ENCODE results near the gene UFL1. TPM values are rescaled to one million over a fixed set of nuclear protein-coding genes. Genes with fewer than 3 reads are reported as not detected.

The UFL1 gene
- total RNA-seq, 4 donors from 2014 or later, result 22.6 to 31.6 (median 27.0) TPM

- no peak for TF ChIP-seq CTCF (IDR thresholded peaks at IDR 0.05; ENCODE audit: low read depth)
Measured at GRCh38 chr6:96520171-96521115, 1.2 kb upstream of the UFL1 start.

DNA sequence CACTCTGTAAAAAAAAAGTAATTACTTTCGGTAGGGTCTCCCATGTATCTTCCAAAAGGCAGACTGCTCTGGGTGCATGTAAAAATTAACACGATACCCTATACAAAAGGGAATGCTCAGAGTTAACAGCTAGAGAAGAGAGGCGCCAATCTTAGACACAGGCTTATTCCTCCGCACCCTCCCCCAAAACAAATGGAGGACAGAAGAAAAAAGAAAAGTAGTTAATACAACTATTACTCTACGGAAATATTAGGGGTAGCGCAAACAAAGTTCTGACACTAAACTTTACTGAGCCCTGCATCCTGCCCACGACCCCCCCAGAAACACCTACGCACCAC lies 331 bp upstream of the UFL1 start:
- no peak for TF ChIP-seq CTCF (IDR thresholded peaks at IDR 0.05; ENCODE audit: low read depth)

- no peak for TF ChIP-seq CTCF (IDR thresholded peaks at IDR 0.05; ENCODE audit: low read depth)
Measured at GRCh38 chr6:96522465-96523009, 931 bp downstream of the UFL1 start.

- TF ChIP-seq CTCF (IDR thresholded peaks at IDR 0.05; ENCODE audit: low read depth), result no peak
Measured at GRCh38 chr6:96528193-96528592, 6.6 kb downstream of the UFL1 start.

DNA sequence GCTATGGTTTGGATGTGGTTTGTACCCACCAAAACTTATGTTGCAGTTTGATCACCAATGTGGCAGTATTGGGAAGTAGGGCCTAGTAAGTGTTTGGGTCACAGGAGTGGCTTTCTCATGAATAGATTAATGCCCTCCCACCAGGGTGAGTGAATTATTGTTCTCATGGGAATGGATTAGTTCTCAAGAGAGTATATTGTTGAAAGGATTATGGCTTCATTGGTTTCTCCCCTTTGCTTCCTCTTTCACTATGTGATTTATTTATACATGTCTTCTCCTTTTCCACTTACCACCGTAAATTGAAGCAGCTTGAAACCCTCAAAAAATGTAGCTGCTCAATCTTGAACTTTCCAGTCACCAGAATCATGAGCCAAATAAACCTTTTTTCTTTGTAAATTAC lies 10.8 kb downstream of the UFL1 start:
- TF ChIP-seq CTCF (IDR thresholded peaks at IDR 0.05; ENCODE audit: low read depth), result no peak

DNA sequence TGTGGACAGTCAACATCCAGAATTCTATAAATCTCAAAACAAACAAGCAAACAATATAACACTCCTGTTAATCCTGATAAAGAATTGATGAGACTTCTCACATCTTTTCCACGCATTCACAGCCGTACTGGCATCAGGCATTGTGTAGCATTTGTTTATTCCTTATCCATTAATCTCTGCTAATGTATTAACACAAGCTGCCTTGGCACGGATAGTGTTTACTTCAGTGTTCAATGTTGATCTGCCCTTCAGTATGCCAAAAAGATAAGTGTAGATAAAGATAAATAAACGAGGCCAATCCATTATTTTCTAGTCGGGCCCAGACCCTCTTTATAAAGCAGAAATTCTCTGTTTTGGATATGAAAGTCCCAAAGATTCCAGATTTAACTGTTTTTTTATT lies 16.1 kb downstream of the UFL1 start:
- TF ChIP-seq CTCF (IDR thresholded peaks at IDR 0.05; ENCODE audit: low read depth), result no peak

- no peak for TF ChIP-seq CTCF (IDR thresholded peaks at IDR 0.05; ENCODE audit: low read depth)
Measured at GRCh38 chr6:96542702-96543101, 21.1 kb downstream of the UFL1 start.
